NCI-H1930 (cell line): ENCODE results near the gene MEOX2.

Experiments used
- DNase-seq, 2 experiments: peaks; one replicate each; lab custom pipeline; 2025; lab: John Stamatoyannopoulos, UW

MEOX2 gene

GRCh38 chr7:15686295-15686956, at the start of gene MEOX2:
TSS of gene MEOX2 (minus strand) at chr7:15686683. CDS start at chr7:15686402, 281 bp downstream.
- DNase-seq = no peak

GRCh38 chr7:15729746-15730145, 43.3 kb upstream of the MEOX2 start:
- DNase-seq = no peak

- no peak for DNase-seq
Measured at GRCh38 chr7:15725051-15725450, 38.6 kb upstream of the MEOX2 start.

- DNase-seq = no peak
Measured at GRCh38 chr7:15723841-15724240, 37.4 kb upstream of the MEOX2 start.

- no peak for DNase-seq
Measured at GRCh38 chr7:15720849-15721471, 34.5 kb upstream of the MEOX2 start.

- DNase-seq = no peak
Measured at GRCh38 chr7:15719311-15719710, 32.8 kb upstream of the MEOX2 start.

- no peak for DNase-seq
Measured at GRCh38 chr7:15715435-15715834, 29.0 kb upstream of the MEOX2 start.

GRCh38 chr7:15709978-15710377, 23.5 kb upstream of the MEOX2 start:
- no peak for DNase-seq

GRCh38 chr7:15707570-15707969, 21.1 kb upstream of the MEOX2 start:
- DNase-seq = no peak

- DNase-seq = no peak
Measured at GRCh38 chr7:15703732-15704131, 17.2 kb upstream of the MEOX2 start.

GRCh38 chr7:15692501-15693020, 6.1 kb upstream of the MEOX2 start:
- no peak for DNase-seq

- no peak for DNase-seq
Measured at GRCh38 chr7:15688911-15689310, 2.4 kb upstream of the MEOX2 start.

GRCh38 chr7:15688279-15688626, 1.8 kb upstream of the MEOX2 start:
- no peak for DNase-seq

GRCh38 chr7:15687546-15688278, 1.2 kb upstream of the MEOX2 start:
- no peak for DNase-seq

GRCh38 chr7:15686957-15687545, 568 bp upstream of the MEOX2 start:
- no peak for DNase-seq

GRCh38 chr7:15685358-15686294, 857 bp downstream of the MEOX2 start:
- no peak for DNase-seq

- DNase-seq = no peak
Measured at GRCh38 chr7:15684871-15685270, 1.6 kb downstream of the MEOX2 start.

- DNase-seq = no peak
Measured at GRCh38 chr7:15684111-15684800, 2.2 kb downstream of the MEOX2 start.

- DNase-seq = no peak
Measured at GRCh38 chr7:15682751-15683245, 3.7 kb downstream of the MEOX2 start.

GRCh38 chr7:15682111-15682510, 4.4 kb downstream of the MEOX2 start:
- DNase-seq = no peak

- no peak for DNase-seq
Measured at GRCh38 chr7:15681631-15682030, 4.9 kb downstream of the MEOX2 start.
